ENCODE data around the gene ZNF92. TPM values are rescaled to one million over a fixed set of nuclear protein-coding genes. Genes with fewer than 3 reads are reported as not detected.

ZNF92 gene
- 6.1 TPM for total RNA-seq

DNA sequence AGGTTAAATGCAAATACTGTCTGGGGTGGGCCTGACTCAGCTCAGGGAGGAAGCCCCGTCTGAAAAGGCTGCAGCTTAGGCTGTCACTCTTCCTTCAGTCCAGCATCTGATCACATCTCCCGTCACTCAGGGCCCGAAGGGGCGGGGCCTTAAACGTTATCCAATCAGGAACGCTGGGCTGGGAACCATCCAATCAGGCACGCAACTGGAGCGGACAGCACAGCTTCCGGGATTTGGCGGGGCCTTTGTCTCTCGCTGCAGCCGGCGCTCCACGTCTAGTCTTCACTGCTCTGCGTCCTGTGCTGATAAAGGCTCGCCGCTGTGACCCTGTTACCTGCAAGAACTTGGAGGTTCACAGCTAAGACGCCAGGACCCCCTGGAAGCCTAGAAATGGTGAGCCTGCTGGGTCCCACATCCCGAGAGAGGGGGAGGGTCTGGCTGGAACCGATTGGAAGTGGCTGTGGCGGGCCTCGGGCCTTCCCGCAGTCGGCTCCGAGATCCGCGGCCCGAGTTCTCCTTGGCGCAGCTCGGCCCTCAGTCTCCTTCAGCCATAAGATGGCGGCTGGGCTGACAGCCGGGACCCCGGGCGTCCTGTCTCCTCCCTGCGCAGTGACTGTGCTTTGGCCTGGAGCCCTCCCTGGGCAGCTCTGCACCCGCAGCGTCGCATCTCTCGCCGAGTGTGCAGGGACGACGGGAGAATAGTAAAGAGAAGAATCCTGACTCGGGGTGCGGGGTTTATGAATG is at the start of gene ZNF92:
ZNF92 (plus strand) TSS at position 248 of the 744 bp plus-strand sequence; CDS start at position 391, 143 bp downstream.
- peak; percentile 98 for DNase-seq (ENCODE audit: extremely low spot score in 2 of 2)
- Histone ChIP-seq H3K36me3 (no peaks in the 10 kb centered on the region), H3K27ac (peak within 1 kb of the TSS; percentile 73), H3K9me3 (no peaks in the 10 kb centered on the region), H3K4me1 (peaks cover 21% of the 10 kb centered on the region), H3K4me3 (peak within 1 kb of the TSS; percentile 76 to 88), H3K27me3 (no peaks in the 10 kb centered on the region)
- intact Hi-C loops (cut with DNase I), result no loop called here
- TF ChIP-seq, protein P1, sequence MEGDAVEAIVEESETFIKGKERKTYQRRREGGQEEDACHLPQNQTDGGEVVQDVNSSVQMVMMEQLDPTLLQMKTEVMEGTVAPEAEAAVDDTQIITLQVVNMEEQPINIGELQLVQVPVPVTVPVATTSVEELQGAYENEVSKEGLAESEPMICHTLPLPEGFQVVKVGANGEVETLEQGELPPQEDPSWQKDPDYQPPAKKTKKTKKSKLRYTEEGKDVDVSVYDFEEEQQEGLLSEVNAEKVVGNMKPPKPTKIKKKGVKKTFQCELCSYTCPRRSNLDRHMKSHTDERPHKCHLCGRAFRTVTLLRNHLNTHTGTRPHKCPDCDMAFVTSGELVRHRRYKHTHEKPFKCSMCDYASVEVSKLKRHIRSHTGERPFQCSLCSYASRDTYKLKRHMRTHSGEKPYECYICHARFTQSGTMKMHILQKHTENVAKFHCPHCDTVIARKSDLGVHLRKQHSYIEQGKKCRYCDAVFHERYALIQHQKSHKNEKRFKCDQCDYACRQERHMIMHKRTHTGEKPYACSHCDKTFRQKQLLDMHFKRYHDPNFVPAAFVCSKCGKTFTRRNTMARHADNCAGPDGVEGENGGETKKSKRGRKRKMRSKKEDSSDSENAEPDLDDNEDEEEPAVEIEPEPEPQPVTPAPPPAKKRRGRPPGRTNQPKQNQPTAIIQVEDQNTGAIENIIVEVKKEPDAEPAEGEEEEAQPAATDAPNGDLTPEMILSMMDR (IDR thresholded peaks at IDR 0.05), result no peak
- TF ChIP-seq POLR2A (IDR thresholded peaks at IDR 0.05) (peak in 1 of 2 donors; percentile 90), POLR2AphosphoS5 (IDR thresholded peaks at IDR 0.05; ENCODE audit: insufficient read depth in 1 of 2, low read depth in 1 of 2) (peak; percentile 87 to 95)

DNA sequence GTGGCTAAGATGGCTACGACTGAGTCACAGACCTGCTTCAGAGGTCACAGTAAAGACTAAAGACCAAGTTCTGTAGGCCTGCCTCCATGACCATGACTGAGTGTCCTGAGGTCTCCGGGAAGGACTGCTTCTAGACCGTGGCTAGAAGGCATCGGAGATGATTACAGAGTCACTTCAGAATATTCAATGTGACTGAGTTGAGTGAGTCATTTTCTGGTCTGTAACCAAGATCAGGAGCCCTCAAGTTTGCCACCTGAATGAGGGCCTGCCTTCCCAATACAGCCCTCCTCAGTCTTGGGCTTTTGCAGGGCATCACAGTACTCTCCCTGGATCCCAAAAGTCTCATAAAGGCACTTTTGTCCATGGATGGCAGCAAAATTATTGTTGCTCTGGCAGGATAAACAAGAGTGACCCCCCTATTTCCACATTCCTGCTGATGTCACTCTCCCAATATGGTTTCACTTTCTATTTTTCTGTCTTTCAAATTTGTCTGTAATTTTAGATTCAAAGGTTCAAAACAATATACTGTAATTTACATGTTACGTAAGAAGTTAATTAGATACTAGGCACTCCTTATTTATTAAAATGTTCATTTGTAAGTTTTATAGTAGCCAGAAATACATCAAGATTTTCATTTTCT is 47.7 kb upstream of the ZNF92 start:
- no peaks in the 10 kb centered on the region for H3K36me3 ChIP-seq
- no peak overlapping the region for H3K4me3 ChIP-seq
- no peak overlapping the region for H3K27ac ChIP-seq
- TF ChIP-seq, protein P1 (IDR thresholded peaks at IDR 0.05), result no peak
- TF ChIP-seq POLR2AphosphoS5 (IDR thresholded peaks at IDR 0.05; ENCODE audit: insufficient read depth in 1 of 2, low read depth in 1 of 2), result no peak
- no peak for TF ChIP-seq POLR2A (IDR thresholded peaks at IDR 0.05)
- intact Hi-C loops (cut with DNase I), result no loop called here
- H3K27me3 ChIP-seq, result no peaks in the 10 kb centered on the region
- no peak for DNase-seq (ENCODE audit: extremely low spot score in 2 of 2)
- no peaks in the 10 kb centered on the region for H3K4me1 ChIP-seq
- no peaks in the 10 kb centered on the region for H3K9me3 ChIP-seq

DNA sequence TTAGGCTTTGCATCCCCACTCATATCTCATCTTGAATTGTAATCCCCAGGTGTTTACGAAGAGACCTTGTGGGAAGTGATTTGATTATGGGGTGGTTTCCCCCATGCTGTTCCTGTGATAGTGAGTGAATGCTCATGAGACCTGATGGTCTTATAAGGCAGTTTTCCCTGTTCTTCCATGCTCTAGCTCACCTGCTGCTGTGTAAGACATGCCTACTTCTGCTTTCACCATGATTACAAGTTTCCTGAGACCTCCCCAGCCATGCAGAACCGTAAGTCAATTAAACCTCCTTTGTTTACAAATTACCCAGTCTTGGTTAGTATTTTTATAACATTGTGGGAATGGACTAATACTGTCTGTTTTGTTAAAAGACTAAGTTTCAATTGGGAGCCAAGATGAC is 35.3 kb upstream of the ZNF92 start:
- no peak for TF ChIP-seq POLR2AphosphoS5 (IDR thresholded peaks at IDR 0.05; ENCODE audit: insufficient read depth in 1 of 2, low read depth in 1 of 2)
- TF ChIP-seq POLR2A (IDR thresholded peaks at IDR 0.05), result no peak
- TF ChIP-seq, protein P1 (IDR thresholded peaks at IDR 0.05), result no peak
- no peaks in the 10 kb centered on the region for H3K4me1 ChIP-seq
- no peak overlapping the region for H3K27ac ChIP-seq
- H3K27me3 ChIP-seq, result no peaks in the 10 kb centered on the region
- no peaks in the 10 kb centered on the region for H3K36me3 ChIP-seq
- H3K9me3 ChIP-seq, result no peaks in the 10 kb centered on the region
- no peak for DNase-seq (ENCODE audit: extremely low spot score in 2 of 2)
- H3K4me3 ChIP-seq, result no peak overlapping the region
- intact Hi-C loops (cut with DNase I), result no loop called here

DNA sequence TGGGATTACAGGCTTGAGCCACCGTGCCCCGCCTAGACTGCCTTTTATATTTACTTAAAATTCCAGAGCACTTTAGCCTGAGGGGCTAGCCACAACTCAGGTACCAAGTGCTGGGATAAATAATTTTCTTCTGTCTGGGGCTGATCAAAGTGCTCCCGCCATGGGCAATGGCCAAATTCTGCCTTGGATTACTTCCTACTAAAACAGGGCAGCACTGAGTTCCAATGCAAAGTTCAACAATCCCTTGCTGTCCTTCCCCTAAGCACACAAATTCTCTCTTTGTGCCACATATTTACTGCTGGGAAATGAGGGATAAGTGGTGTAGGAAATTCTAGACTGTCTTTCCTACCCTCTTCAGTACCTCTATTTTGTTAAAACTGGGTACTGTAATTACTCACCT is 34.4 kb upstream of the ZNF92 start:
- intact Hi-C loops (cut with DNase I), result no loop called here

More for the DNA sequence above, 34.4 kb upstream of the ZNF92 start:
- no peak for DNase-seq (ENCODE audit: extremely low spot score in 2 of 2)
- H3K27ac ChIP-seq, result no peak overlapping the region
- no peaks in the 10 kb centered on the region for H3K4me1 ChIP-seq
- TF ChIP-seq, protein P1 (IDR thresholded peaks at IDR 0.05), result no peak
- TF ChIP-seq POLR2AphosphoS5 (IDR thresholded peaks at IDR 0.05; ENCODE audit: insufficient read depth in 1 of 2, low read depth in 1 of 2) (no peak), POLR2A (IDR thresholded peaks at IDR 0.05) (no peak)
- no peaks in the 10 kb centered on the region for H3K9me3 ChIP-seq
- no peak overlapping the region for H3K4me3 ChIP-seq
- H3K27me3 ChIP-seq, result no peaks in the 10 kb centered on the region
- H3K36me3 ChIP-seq, result no peaks in the 10 kb centered on the region
